Hepatocyte (in vitro differentiated cells): Measurements from ENCODE around the gene HIGD1C. TPM values are rescaled to one million over a fixed set of nuclear protein-coding genes. Genes with fewer than 3 reads are reported as not detected.
"Not testable (repeated sequence)": the region's sequence is repeated elsewhere in the genome, so short reads cannot be mapped to it uniquely, and the experiment has no call there.

Source experiments
- DNase-seq: peaks from one replicate; pipeline ENCODE4 v3.0.0-alpha.2; 2016; ENCODE audit warnings: low spot score
- H2AFZ ChIP-seq: fragments of 200-600 bp; sonication (generic); 2 replicates; pipeline ENCODE4 v1.6.0; 2016; ENCODE audit warnings: antibody characterized with exemption, mild to moderate bottlenecking
- H3K27ac ChIP-seq: fragments of 200-600 bp; sonication (generic); 2 replicates; pipeline ENCODE4 v1.5.1; 2016; ENCODE audit warnings: mild to moderate bottlenecking
- H3K27me3 ChIP-seq: fragments of 200-600 bp; sonication (generic); 2 replicates; pipeline ENCODE4 v1.6.1; 2016
- H3K36me3 ChIP-seq: fragments of 200-600 bp; sonication (generic); replicated peaks from 2 replicates; pipeline ENCODE4 v1.5.1; 2016; ENCODE audit warnings: low read depth; ENCODE audit not compliant: insufficient read depth
- H3K4me1 ChIP-seq: fragments of 200-600 bp; sonication (generic); 2 replicates; pipeline ENCODE4 v1.5.1; 2016; ENCODE audit warnings: mild to moderate bottlenecking, moderate library complexity; ENCODE audit not compliant: insufficient read depth
- H3K4me2 ChIP-seq: fragments of 200-600 bp; sonication (generic); 2 replicates; pipeline ENCODE4 v1.6.0; 2016
- H3K4me3 ChIP-seq: fragments of 200-600 bp; sonication (generic); 2 replicates; pipeline ENCODE4 v1.5.1; 2016; ENCODE audit warnings: mild to moderate bottlenecking
- H3K79me2 ChIP-seq: fragments of 200-600 bp; sonication (generic); 2 replicates; pipeline ENCODE4 v1.6.0; 2017; ENCODE audit warnings: mild to moderate bottlenecking
- H3K9me2 ChIP-seq: fragments of 200-600 bp; sonication (generic); replicated peaks from 2 replicates; pipeline ENCODE4 v1.6.0; 2017; ENCODE audit warnings: mild to moderate bottlenecking; ENCODE audit not compliant: insufficient read depth
- H3K9me3 ChIP-seq: fragments of 200-600 bp; sonication (generic); 2 replicates; pipeline ENCODE4 v1.5.1; 2016; ENCODE audit warnings: low read depth, mild to moderate bottlenecking
- H4K20me1 ChIP-seq: fragments of 200-600 bp; sonication (generic); 2 replicates; pipeline ENCODE4 v1.6.0; 2016; ENCODE audit warnings: mild to moderate bottlenecking; ENCODE audit not compliant: insufficient read depth, poor library complexity, severe bottlenecking
- CTCF ChIP-seq: fragments of 200-600 bp; sonication (generic); IDR thresholded peaks from 2 replicates; pipeline ENCODE4 v1.5.1; 2016; ENCODE audit warnings: antibody characterized with exemption, mild to moderate bottlenecking; ENCODE audit not compliant: poor library complexity
- EZH2 ChIP-seq: fragments of 200-600 bp; sonication (generic); IDR thresholded peaks from 2 replicates; pipeline ENCODE4 v1.6.1; 2016; ENCODE audit warnings: antibody characterized with exemption, mild to moderate bottlenecking, borderline replicate concordance
- EZH2phosphoT487 ChIP-seq: fragments of 200-600 bp; sonication (generic); IDR thresholded peaks from one replicate; pipeline ENCODE4 v1.6.1; 2018; ENCODE audit warnings: antibody characterized with exemption, mild to moderate bottlenecking, low read depth, moderate library complexity; ENCODE audit not compliant: unreplicated experiment, severe bottlenecking
- WGBS: methylation state at CpG from one replicate; pipeline ENCODE4 v1.1.6; 2016; ENCODE audit warnings: low lambda C conversion rate; ENCODE audit errors: missing lambda C conversion rate; 5-methylcytosine and 5-hydroxymethylcytosine counted together
- polyA plus RNA-seq: library from polyadenylated mRNA; unstranded; fragments of >200 nt; fragmentation: Nextera tagmentation; extraction: Ambion mirVana; gene quantifications from 2 replicates; pipeline ENCODE4 v1.2.1, GENCODE V29; 2016
- total RNA-seq: library from RNA; depleted of rRNA; stranded (reverse); fragments of >200 nt; gene quantifications from 2 replicates; pipeline ENCODE4 v1.2.3, GENCODE V29; 2014

The HIGD1C gene
- total and polyA plus RNA-seq, 2 experiments from 2014 or later, result not detected

DNA sequence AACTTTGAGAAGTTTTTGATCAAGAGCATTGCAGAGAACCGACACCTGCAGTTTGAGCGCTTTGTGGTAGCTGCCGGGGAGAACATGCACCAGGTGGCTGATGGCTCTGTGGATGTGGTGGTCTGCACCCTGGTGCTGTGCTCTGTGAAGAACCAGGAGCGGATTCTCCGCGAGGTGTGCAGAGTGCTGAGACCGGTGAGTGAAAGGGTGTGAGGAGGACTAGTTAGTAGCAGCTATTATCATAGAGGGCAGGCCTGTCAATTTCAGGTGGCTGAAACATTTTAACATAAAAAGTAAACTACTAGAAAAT lies 27.0 kb upstream of the HIGD1C start:
- no peaks in the 10 kb centered on the region for H3K9me2 ChIP-seq
- peaks cover 46% of the 10 kb centered on the region for H3K79me2 ChIP-seq
- WGBS, result 45% methylated on average over 7 of the region's 7 CpGs
- no peaks in the 10 kb centered on the region for H4K20me1 ChIP-seq
- H3K27me3 ChIP-seq, result no peaks in the 10 kb centered on the region
- H3K4me1 ChIP-seq, result peaks cover 38% of the 10 kb centered on the region
- peak overlapping the region; percentile 37 for H2AFZ ChIP-seq
- H3K36me3 ChIP-seq, result no peaks in the 10 kb centered on the region
- TF ChIP-seq EZH2 (no peak), CTCF (no peak), EZH2phosphoT487 (no peak)
- no peak for DNase-seq
- H3K9me3 ChIP-seq, result no peaks in the 10 kb centered on the region
- peak overlapping the region; percentile 84 for H3K4me2 ChIP-seq
- peak overlapping the region; percentile 42 for H3K4me3 ChIP-seq
- peak overlapping the region; percentile 94 for H3K27ac ChIP-seq

DNA sequence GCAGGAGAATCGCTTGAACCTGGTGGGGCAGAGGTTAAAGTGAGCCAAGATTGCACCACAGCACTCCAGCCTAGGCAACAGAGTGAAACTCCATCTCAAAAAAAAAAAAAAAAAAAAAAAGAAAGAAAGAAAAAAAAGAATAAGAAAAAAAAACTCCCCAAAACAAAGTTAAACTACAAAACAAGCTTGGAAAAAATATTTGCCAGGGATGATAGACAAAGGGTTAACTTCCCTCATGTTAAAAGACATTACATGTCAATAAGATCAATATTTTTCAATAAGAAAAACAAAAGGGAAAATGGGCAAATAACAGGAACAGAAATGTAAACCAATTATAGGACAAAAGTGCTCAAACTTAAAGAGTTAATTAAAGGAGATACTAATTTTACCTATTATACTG lies 26.4 kb upstream of the HIGD1C start:
- H3K27me3 ChIP-seq, result no peaks in the 10 kb centered on the region
- peaks cover 48% of the 10 kb centered on the region for H3K79me2 ChIP-seq
- no peaks in the 10 kb centered on the region for H4K20me1 ChIP-seq
- H3K9me3 ChIP-seq, result no peaks in the 10 kb centered on the region
- DNase-seq, result no peak
- peak overlapping the region; percentile 42 for H3K4me3 ChIP-seq
- 82% methylated on average over 1 of the region's 1 CpG for WGBS
- TF ChIP-seq CTCF (no peak), EZH2 (no peak), EZH2phosphoT487 (no peak)
- H3K27ac ChIP-seq, result peak overlapping the region; percentile 42
- H2AFZ ChIP-seq, result no peak overlapping the region
- H3K36me3 ChIP-seq, result no peaks in the 10 kb centered on the region
- H3K4me2 ChIP-seq, result peak overlapping the region; percentile 84
- H3K9me2 ChIP-seq, result no peaks in the 10 kb centered on the region
- H3K4me1 ChIP-seq, result peaks cover 38% of the 10 kb centered on the region

- no peaks in the 10 kb centered on the region for H3K27me3 ChIP-seq
- DNase-seq, result no peak
- peak overlapping the region; percentile 84 for H3K4me2 ChIP-seq
- peaks cover 48% of the 10 kb centered on the region for H3K79me2 ChIP-seq
- no peaks in the 10 kb centered on the region for H3K36me3 ChIP-seq
- peak overlapping the region; percentile 42 for H3K27ac ChIP-seq
- H3K9me3 ChIP-seq, result no peaks in the 10 kb centered on the region
- TF ChIP-seq CTCF (no peak), EZH2phosphoT487 (no peak), EZH2 (no peak)
- 59% methylated on average over 1 of the region's 1 CpG for WGBS
- H4K20me1 ChIP-seq, result no peaks in the 10 kb centered on the region
- H3K4me1 ChIP-seq, result peaks cover 38% of the 10 kb centered on the region
- H3K4me3 ChIP-seq, result peak overlapping the region; percentile 42
- no peaks in the 10 kb centered on the region for H3K9me2 ChIP-seq
- H2AFZ ChIP-seq, result no peak overlapping the region
Measured at GRCh38 chr12:50926415-50926814, 25.9 kb upstream of the HIGD1C start.

- H3K9me2 ChIP-seq, H3K27me3 ChIP-seq, H2AFZ ChIP-seq, H4K20me1 ChIP-seq, H3K9me3 ChIP-seq, DNase-seq, H3K36me3 ChIP-seq: not testable (repeated sequence)
- 56% methylated on average over 3 of the region's 3 CpGs for WGBS
- Histone ChIP-seq H3K79me2 (peaks cover 48% of the 10 kb centered on the region), H3K4me3 (peak overlapping the region; percentile 42), H3K4me1 (peaks cover 42% of the 10 kb centered on the region), H3K27ac (peak overlapping the region; percentile 42), H3K4me2 (peak overlapping the region; percentile 84)
Measured at GRCh38 chr12:50926932-50927331, 25.4 kb upstream of the HIGD1C start.
